ENCODE data around the gene PCF11. TPM values are rescaled to one million over a fixed set of nuclear protein-coding genes. Genes with fewer than 3 reads are reported as not detected.

PCF11 gene
- total and polyA plus RNA-seq, 2 experiments from 2014 or later, result 15.2 to 60.4 TPM

GRCh38 chr11:83147895-83148294 is 9.0 kb upstream of the PCF11 start:
- H3K9me3 ChIP-seq (ENCODE audit: low read depth), result no peaks in the 10 kb centered on the region
- no peaks in the 10 kb centered on the region for H3K79me2 ChIP-seq
- H3K4me1 ChIP-seq (ENCODE audit: insufficient read depth), result no peaks in the 10 kb centered on the region
- TF ChIP-seq CTCF (IDR thresholded peaks at IDR 0.05; ENCODE audit: poor library complexity) (no peak), EZH2phosphoT487 (IDR thresholded peaks at IDR 0.05; ENCODE audit: low read depth, severe bottlenecking, unreplicated experiment) (no peak), EZH2 (IDR thresholded peaks at IDR 0.05; ENCODE audit: borderline replicate concordance) (no peak)
- no peak overlapping the region for H3K4me3 ChIP-seq
- DNase-seq (ENCODE audit: low spot score), result no peak
- no peak overlapping the region for H2AFZ ChIP-seq
- H3K27me3 ChIP-seq, result no peaks in the 10 kb centered on the region
- no peaks in the 10 kb centered on the region for H3K36me3 ChIP-seq (replicated peaks; ENCODE audit: insufficient read depth, low read depth)
- 80% methylated on average over 4 of the region's 4 CpGs for WGBS (ENCODE audit: low lambda C conversion rate, missing lambda C conversion rate)
- no peak overlapping the region for H3K27ac ChIP-seq
- no peaks in the 10 kb centered on the region for H3K9me2 ChIP-seq (replicated peaks; ENCODE audit: insufficient read depth)
- H3K4me2 ChIP-seq, result no peak overlapping the region
- no peaks in the 10 kb centered on the region for H4K20me1 ChIP-seq (ENCODE audit: insufficient read depth, poor library complexity, severe bottlenecking)

GRCh38 chr11:83150450-83150849 is 6.5 kb upstream of the PCF11 start:
- Histone ChIP-seq H4K20me1 (ENCODE audit: insufficient read depth, poor library complexity, severe bottlenecking) (no peaks in the 10 kb centered on the region), H3K9me2 (replicated peaks; ENCODE audit: insufficient read depth) (no peaks in the 10 kb centered on the region), H3K27me3 (no peaks in the 10 kb centered on the region), H3K4me3 (no peak overlapping the region), H3K27ac (no peak overlapping the region), H3K79me2 (no peaks in the 10 kb centered on the region), H3K4me2 (no peak overlapping the region), H2AFZ (no peak overlapping the region), H3K9me3 (ENCODE audit: low read depth) (no peaks in the 10 kb centered on the region), H3K4me1 (ENCODE audit: insufficient read depth) (no peaks in the 10 kb centered on the region), H3K36me3 (replicated peaks; ENCODE audit: insufficient read depth, low read depth) (no peaks in the 10 kb centered on the region)
- WGBS (ENCODE audit: low lambda C conversion rate, missing lambda C conversion rate), result 86% methylated on average over 2 of the region's 2 CpGs
- no peak for DNase-seq (ENCODE audit: low spot score)
- TF ChIP-seq EZH2 (IDR thresholded peaks at IDR 0.05; ENCODE audit: borderline replicate concordance) (no peak), EZH2phosphoT487 (IDR thresholded peaks at IDR 0.05; ENCODE audit: low read depth, severe bottlenecking, unreplicated experiment) (no peak), CTCF (IDR thresholded peaks at IDR 0.05; ENCODE audit: poor library complexity) (no peak)

GRCh38 chr11:83151274-83151977 is 5.5 kb upstream of the PCF11 start:
- Histone ChIP-seq H3K4me2 (no peak overlapping the region), H3K36me3 (replicated peaks; ENCODE audit: insufficient read depth, low read depth) (no peaks in the 10 kb centered on the region), H3K9me3 (ENCODE audit: low read depth) (no peaks in the 10 kb centered on the region), H3K79me2 (no peaks in the 10 kb centered on the region), H4K20me1 (ENCODE audit: insufficient read depth, poor library complexity, severe bottlenecking) (no peaks in the 10 kb centered on the region), H3K27me3 (no peaks in the 10 kb centered on the region), H3K4me1 (ENCODE audit: insufficient read depth) (no peaks in the 10 kb centered on the region), H2AFZ (no peak overlapping the region), H3K4me3 (no peak overlapping the region), H3K9me2 (replicated peaks; ENCODE audit: insufficient read depth) (no peaks in the 10 kb centered on the region), H3K27ac (no peak overlapping the region)
- DNase-seq (ENCODE audit: low spot score), result peak; percentile 49
- 79% methylated on average over 10 of the region's 10 CpGs for WGBS (ENCODE audit: low lambda C conversion rate, missing lambda C conversion rate)
- TF ChIP-seq CTCF (IDR thresholded peaks at IDR 0.05; ENCODE audit: poor library complexity) (no peak), EZH2phosphoT487 (IDR thresholded peaks at IDR 0.05; ENCODE audit: low read depth, severe bottlenecking, unreplicated experiment) (no peak), EZH2 (IDR thresholded peaks at IDR 0.05; ENCODE audit: borderline replicate concordance) (no peak)

Measured in hepatocyte (in vitro differentiated cells).